ENCODE measurements around the gene ZNF701.
"Not testable (repeated sequence)": the region's sequence is repeated elsewhere in the genome, so short reads cannot be mapped to it uniquely, and the experiment has no call there.

The ZNF701 gene

GRCh38 chr19:52626915-52627314 lies 56.8 kb downstream of the ZNF701 start:
- Histone ChIP-seq H3K27me3 (ENCODE audit: control insufficient read depth in 5 of 5, insufficient read depth in 4 of 5, low read length in 5 of 5) (no peaks in the 10 kb centered on the region), H3K27ac (ENCODE audit: low read depth, low read length) (no peak overlapping the region), H3K36me3 (ENCODE audit: control insufficient read depth in 5 of 5, insufficient read depth in 5 of 5, low read length in 5 of 5) (peaks cover 0 to 51% (median 22%) of the 10 kb centered on the region in 5 donors), H3K9ac (ENCODE audit: low read length in 5 of 5) (no peak overlapping the region), H3K4me3 (ENCODE audit: low read depth in 1 of 5, low read length in 5 of 5) (no peak overlapping the region), H3K4me1 (ENCODE audit: control insufficient read depth in 5 of 5, insufficient read depth in 5 of 5, low read length in 5 of 5) (no peaks in the 10 kb centered on the region), H3K9me3 (ENCODE audit: control insufficient read depth in 5 of 5, low read length in 5 of 5) (no peaks in the 10 kb centered on the region)

DNA sequence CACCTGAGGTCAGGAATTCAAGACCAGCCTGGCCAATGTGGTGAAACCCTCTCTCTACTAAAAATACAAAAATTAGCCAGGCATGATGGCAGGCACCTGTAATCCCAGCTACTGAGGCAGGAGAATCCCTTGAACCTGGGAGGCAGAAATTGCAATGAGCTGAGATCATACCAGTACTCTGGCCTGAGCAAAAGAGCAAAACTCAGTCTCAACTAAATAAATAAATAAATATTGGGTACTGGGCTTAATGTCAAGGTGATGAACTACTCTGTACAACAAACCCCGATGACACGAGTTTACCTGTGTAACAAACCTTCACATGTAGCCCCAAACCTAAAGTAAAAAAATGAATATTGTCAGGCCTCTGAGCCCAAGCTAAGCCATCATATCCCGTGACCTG lies 57.4 kb downstream of the ZNF701 start:
- not testable (repeated sequence) for H3K4me1 ChIP-seq (ENCODE audit: control insufficient read depth in 5 of 5, insufficient read depth in 5 of 5, low read length in 5 of 5); H3K27me3 ChIP-seq (ENCODE audit: control insufficient read depth in 5 of 5, insufficient read depth in 4 of 5, low read length in 5 of 5); H3K9ac ChIP-seq (ENCODE audit: low read length in 5 of 5); H3K9me3 ChIP-seq (ENCODE audit: control insufficient read depth in 5 of 5, low read length in 5 of 5); H3K4me3 ChIP-seq (ENCODE audit: low read depth in 1 of 5, low read length in 5 of 5); H3K27ac ChIP-seq (ENCODE audit: low read depth, low read length)
- peaks cover 0 to 45% (median 20%) of the 10 kb centered on the region in 5 donors for H3K36me3 ChIP-seq (ENCODE audit: control insufficient read depth in 5 of 5, insufficient read depth in 5 of 5, low read length in 5 of 5)

DNA sequence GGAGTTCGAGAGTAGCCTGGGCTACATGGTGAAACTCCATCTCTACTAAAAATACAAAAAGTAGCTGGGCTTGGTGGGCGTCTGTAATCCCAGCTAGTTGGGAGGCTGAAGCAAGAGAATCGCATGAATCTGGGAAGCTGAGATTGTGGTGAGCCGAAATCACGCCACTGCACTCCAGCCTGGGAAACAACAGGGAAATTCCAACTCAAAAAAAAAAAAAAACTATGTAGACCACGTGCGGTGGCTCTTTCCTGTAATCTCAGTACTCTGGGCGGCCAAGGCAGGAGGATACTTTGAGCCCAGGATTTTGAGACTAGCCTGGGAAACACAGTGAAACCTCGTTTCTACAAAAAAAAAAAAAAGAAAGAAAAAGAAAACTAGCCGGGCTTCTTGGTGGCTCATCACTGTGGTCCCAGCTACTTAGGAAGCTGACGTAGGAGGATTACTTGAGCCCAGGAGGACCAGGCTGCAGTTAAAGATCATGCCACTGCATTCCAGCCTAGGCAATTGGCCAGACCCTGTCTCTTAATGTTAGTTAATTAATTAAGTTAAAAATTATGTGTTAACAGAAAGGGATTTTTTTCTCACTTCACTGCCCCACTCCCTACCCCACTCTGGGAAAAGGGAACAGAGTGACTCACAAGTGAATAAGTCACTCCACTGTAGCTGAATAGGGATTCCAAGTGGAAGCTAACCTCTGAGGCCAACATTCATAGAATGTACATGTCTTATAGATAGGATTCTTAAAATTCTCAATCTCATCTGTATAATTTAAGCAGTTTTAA lies 65.9 kb downstream of the ZNF701 start:
- no peak overlapping the region for H3K27ac ChIP-seq (ENCODE audit: low read depth, low read length)
- no peak overlapping the region for H3K9ac ChIP-seq (ENCODE audit: low read length in 5 of 5)
- no peaks in the 10 kb centered on the region for H3K27me3 ChIP-seq (ENCODE audit: control insufficient read depth in 5 of 5, insufficient read depth in 4 of 5, low read length in 5 of 5)
- no peaks in the 10 kb centered on the region for H3K9me3 ChIP-seq (ENCODE audit: control insufficient read depth in 5 of 5, low read length in 5 of 5)
- no peak overlapping the region for H3K4me3 ChIP-seq (ENCODE audit: low read depth in 1 of 5, low read length in 5 of 5)
- H3K36me3 ChIP-seq (ENCODE audit: control insufficient read depth in 5 of 5, insufficient read depth in 5 of 5, low read length in 5 of 5): peaks cover 0 to 15% (median 0%) of the 10 kb centered on the region in 5 donors
- peaks cover 0 to 18% (median 16%) of the 10 kb centered on the region in 5 donors for H3K4me1 ChIP-seq (ENCODE audit: control insufficient read depth in 5 of 5, insufficient read depth in 5 of 5, low read length in 5 of 5)
